Mucosa of rectum (tissue), 2 donors: Measurements from ENCODE around the gene ZNRF2.

ENCODE experiments used
- H3K27ac ChIP-seq, 2 donors: one replicate each; pipeline ENCODE4 v1.7.0; 2013; ENCODE audit warnings: inconsistent platforms in 2 of 2, low read depth in 2 of 2, low read length in 2 of 2
- H3K27me3 ChIP-seq, 2 donors: one replicate each; pipeline ENCODE4 v1.7.0; 2013; ENCODE audit warnings: low read length in 2 of 2; ENCODE audit not compliant: control insufficient read depth in 2 of 2, insufficient read depth in 2 of 2
- H3K36me3 ChIP-seq, 2 donors: one replicate each; pipeline ENCODE4 v1.7.0; 2013; ENCODE audit warnings: low read length in 2 of 2; ENCODE audit not compliant: control insufficient read depth in 2 of 2, insufficient read depth in 2 of 2
- H3K4me1 ChIP-seq, 2 donors: one replicate each; pipeline ENCODE4 v1.7.0; 2013; ENCODE audit warnings: low read length in 2 of 2, mild to moderate bottlenecking in 1 of 2; ENCODE audit not compliant: control insufficient read depth in 2 of 2, insufficient read depth in 2 of 2
- H3K4me3 ChIP-seq, 2 donors: one replicate each; pipeline ENCODE4 v1.7.0; 2013; ENCODE audit warnings: low read length in 2 of 2
- H3K9ac ChIP-seq, 2 donors: one replicate each; pipeline ENCODE4 v1.7.0; 2013; ENCODE audit warnings: low read length in 2 of 2, low read depth in 1 of 2, mild to moderate bottlenecking in 1 of 2
- H3K9me3 ChIP-seq, 2 donors: one replicate each; pipeline ENCODE4 v1.7.0; 2013; ENCODE audit warnings: low read length in 2 of 2; ENCODE audit not compliant: control insufficient read depth in 2 of 2
- donor health status: healthy.
- donor health status: Normal muscosa, but diverticular disease.

ZNRF2 gene

DNA sequence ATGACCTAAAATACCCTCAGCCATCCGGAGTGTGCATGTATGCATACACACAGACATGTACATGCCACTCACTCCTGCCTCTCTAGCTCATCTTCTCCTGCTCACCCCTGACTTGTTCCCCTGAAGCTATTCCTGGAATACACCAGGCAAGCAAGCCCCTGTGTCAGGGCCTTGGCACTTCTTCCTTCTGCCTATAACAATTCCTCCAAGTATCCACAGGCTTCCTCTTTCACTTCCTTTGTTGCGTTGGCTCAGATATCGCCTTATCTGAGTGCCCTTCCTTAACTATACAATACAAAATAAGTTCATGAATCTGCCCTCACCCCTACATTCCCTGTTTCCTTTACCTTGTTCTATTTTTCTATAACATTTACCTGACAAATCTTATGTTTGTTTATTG lies 105.4 kb downstream of the ZNRF2 start:
- no peaks in the 10 kb centered on the region for H3K4me1 ChIP-seq
- no peak overlapping the region for H3K9ac ChIP-seq
- no peaks in the 10 kb centered on the region for H3K27me3 ChIP-seq
- H3K27ac ChIP-seq, result no peak overlapping the region
- H3K36me3 ChIP-seq, result no peaks in the 10 kb centered on the region
- H3K9me3 ChIP-seq, result no peaks in the 10 kb centered on the region
- no peak overlapping the region for H3K4me3 ChIP-seq

DNA sequence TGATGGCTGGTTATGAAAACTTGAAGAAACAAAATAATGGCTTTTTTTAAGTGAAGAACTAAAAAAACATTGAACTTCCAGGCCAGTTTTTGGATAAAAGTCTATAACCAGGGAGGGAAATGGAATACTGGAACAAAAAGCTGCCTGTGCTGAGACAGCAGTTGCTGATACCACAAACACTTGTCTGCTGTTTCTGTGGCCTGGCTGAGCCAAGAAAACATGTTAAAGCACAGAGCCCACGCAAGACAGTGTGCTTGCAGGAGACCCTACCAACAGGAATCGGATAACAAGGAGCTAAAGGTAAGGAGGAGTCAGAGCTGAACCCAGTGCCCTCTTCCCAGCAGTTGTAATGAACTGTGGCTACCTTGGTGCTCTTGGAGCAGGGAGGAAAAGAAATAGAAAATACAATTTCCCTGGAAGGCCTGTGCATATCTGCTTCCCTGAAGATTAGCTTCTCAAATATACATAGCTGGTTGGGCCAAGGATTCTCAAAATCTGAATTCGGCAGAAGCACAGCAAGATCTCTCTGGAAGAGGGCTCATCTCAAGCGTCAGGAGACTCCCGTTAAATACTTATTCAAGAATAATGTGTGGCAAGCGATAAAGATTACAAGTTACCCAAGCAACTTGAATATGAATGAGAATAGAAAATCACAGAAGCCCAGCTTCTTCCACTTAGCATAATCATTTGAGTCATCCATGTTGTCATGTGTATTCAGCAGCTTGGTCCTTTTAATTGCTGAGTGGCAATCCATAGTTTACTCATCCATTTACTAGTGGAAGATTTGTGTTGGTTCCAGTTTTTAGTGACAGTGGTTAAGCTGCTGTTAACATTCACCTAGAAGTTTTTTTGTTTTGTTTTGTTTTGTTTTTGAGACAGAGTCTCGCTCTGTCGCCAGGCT lies 106.6 kb downstream of the ZNRF2 start:
- Histone ChIP-seq H3K4me3 (no peak overlapping the region), H3K4me1 (no peaks in the 10 kb centered on the region), H3K27me3 (no peaks in the 10 kb centered on the region), H3K9me3 (no peaks in the 10 kb centered on the region), H3K27ac (no peak overlapping the region), H3K9ac (no peak overlapping the region), H3K36me3 (no peaks in the 10 kb centered on the region)

DNA sequence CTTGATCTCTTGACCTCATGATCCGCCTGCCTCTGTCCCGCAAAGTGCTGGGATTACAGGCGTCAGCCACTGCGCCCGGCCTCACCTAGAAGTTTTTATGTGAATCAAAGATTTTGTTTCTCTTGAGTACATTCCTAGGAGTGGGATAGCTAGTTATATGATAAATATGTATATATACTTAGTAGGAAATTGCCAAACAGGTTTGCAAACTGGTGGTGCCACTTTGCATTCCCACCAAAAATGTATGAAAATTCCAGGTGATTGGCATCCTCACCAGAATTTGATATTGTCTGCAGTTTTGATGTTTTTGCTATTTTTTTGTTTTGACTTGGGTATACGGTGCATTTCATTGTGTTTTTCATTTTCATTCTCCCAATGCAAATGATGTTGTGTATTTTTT lies 107.4 kb downstream of the ZNRF2 start:
- no peaks in the 10 kb centered on the region for H3K4me1 ChIP-seq
- no peaks in the 10 kb centered on the region for H3K9me3 ChIP-seq
- H3K27ac ChIP-seq, result no peak overlapping the region
- no peaks in the 10 kb centered on the region for H3K36me3 ChIP-seq
- H3K27me3 ChIP-seq, result no peaks in the 10 kb centered on the region
- no peak overlapping the region for H3K9ac ChIP-seq
- no peak overlapping the region for H3K4me3 ChIP-seq

DNA sequence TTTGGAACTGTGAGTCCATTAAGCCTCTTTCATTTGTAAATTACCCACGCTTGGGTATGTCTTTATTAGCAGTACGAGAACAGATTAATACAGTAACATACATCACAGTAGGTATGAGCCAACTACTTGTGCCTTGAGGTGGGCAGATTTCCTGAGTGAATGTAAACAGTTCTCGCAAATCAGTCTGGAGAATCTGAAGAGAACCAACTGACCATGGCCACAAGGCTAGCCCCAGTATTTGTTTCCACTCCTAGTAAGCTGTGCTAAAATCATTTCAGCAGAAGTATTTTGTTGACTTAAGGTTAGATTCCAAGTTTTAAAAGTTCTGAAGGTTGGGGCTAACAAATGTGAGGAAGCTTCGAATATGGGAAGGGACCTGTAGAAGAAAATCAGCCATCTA lies 111.3 kb downstream of the ZNRF2 start:
- no peaks in the 10 kb centered on the region for H3K27me3 ChIP-seq
- H3K9me3 ChIP-seq, result no peaks in the 10 kb centered on the region
- no peaks in the 10 kb centered on the region for H3K4me1 ChIP-seq
- H3K27ac ChIP-seq, result no peak overlapping the region
- no peak overlapping the region for H3K9ac ChIP-seq
- no peak overlapping the region for H3K4me3 ChIP-seq
- no peaks in the 10 kb centered on the region for H3K36me3 ChIP-seq

DNA sequence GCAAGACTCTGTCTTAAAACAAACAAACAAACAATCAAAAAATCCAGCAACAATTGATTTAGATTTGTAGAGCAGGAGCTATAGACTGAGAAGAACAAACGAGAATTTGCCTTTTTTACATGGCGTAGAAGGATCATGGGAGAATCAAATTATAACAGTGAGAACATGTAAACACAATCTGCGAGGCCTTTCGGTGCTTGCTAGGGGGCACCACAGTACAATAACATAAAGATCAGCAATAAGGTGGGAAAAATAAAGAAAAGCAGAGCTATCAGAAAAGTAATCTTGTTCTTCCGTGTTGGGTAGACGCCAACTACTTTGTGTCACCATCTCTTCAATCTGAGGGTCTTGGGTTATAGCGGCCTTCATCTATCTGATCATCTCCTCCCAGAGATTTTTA lies 112.0 kb downstream of the ZNRF2 start:
- H3K4me3 ChIP-seq, result no peak overlapping the region
- no peak overlapping the region for H3K27ac ChIP-seq
- no peaks in the 10 kb centered on the region for H3K27me3 ChIP-seq
- no peak overlapping the region for H3K9ac ChIP-seq
- H3K36me3 ChIP-seq, result no peaks in the 10 kb centered on the region
- H3K9me3 ChIP-seq, result no peaks in the 10 kb centered on the region
- H3K4me1 ChIP-seq, result no peaks in the 10 kb centered on the region

DNA sequence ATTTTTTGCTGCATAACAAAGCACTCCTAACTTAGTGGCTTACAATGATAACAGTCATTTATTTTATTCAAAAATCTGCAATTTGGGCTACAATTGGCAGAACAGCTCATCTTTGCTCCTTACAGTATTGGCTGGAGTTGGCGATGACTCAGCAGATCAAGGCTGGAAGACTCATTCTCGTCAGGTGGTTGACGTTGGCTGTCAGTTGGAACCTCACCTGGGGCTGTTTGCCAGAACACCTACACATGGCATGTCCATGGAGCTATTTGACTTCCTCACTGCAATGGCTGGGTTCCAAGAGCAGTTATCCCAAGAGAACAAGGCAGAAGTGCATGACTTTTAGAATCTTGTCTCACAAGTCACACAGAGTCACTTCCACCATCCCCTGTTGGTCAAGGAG lies 119.1 kb downstream of the ZNRF2 start:
- Histone ChIP-seq H3K4me1 (no peaks in the 10 kb centered on the region), H3K9ac (no peak overlapping the region), H3K4me3 (no peak overlapping the region), H3K36me3 (peaks cover 3 to 8% of the 10 kb centered on the region in 2 donors), H3K27me3 (no peaks in the 10 kb centered on the region), H3K9me3 (no peaks in the 10 kb centered on the region), H3K27ac (no peak overlapping the region)

DNA sequence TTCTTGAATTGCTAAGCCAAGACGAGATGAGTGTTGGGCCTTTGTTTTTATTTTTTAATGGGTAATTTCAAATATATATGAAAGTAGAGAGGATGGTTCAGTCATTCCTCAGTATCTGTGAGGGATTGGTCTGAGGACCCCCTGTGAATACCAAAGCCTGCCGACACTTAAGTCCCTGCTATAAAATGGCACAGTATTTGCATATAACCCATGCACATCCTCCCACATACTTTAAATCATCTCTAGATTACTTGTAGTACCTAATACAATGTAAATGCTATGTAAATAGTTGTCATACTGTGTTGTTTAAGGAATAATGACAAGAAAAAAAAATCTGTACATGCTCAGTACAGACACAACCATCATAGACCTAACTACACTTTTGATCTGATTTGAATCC lies 120.8 kb downstream of the ZNRF2 start:
- no peak overlapping the region for H3K9ac ChIP-seq
- no peaks in the 10 kb centered on the region for H3K9me3 ChIP-seq
- no peak overlapping the region for H3K4me3 ChIP-seq
- peaks cover 3 to 8% of the 10 kb centered on the region in 2 donors for H3K36me3 ChIP-seq
- H3K27me3 ChIP-seq, result no peaks in the 10 kb centered on the region
- no peak overlapping the region for H3K27ac ChIP-seq
- H3K4me1 ChIP-seq, result no peaks in the 10 kb centered on the region

DNA sequence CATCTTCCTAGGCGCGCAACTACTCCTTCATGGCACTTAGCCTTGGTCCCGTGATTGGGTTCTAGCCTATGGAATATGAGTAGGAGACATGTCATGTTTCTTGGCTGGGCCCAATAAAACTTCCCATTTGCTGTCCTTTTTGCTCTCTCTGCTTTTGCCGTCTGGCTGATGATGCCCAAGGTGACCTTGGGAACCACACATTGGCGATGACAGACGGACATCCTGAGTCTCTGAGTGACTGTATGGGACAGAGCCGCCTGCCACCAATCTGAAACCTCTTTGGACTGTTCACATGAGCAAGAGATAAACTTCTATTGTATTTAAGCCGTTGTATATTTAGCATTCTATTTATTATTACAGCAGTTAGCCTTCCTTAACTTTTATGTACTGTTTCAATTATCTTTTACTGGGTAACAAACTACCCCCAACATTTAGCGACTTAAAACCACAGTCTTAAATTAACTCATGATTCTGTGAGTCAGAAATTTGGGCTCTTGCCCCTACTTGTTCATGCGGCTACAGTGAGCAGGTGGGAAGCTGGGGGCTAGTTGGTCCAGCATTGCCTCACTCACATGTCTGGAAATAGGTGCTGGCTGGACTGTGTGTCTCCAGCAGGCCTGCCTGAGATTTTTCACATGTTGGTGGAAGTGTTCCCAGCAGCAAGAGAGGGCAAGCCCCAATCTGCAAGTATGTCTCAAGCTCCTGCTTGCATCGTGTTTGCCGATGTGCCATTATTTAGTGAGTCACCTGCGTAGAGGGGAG lies 122.4 kb downstream of the ZNRF2 start:
- peaks cover 0 to 2% of the 10 kb centered on the region in 2 donors for H3K4me1 ChIP-seq
- H3K27me3 ChIP-seq, result no peaks in the 10 kb centered on the region
- no peak overlapping the region for H3K27ac ChIP-seq
- H3K9ac ChIP-seq, result no peak overlapping the region
- H3K9me3 ChIP-seq, result no peaks in the 10 kb centered on the region
- peaks cover 3 to 8% of the 10 kb centered on the region in 2 donors for H3K36me3 ChIP-seq
- H3K4me3 ChIP-seq, result no peak overlapping the region

DNA sequence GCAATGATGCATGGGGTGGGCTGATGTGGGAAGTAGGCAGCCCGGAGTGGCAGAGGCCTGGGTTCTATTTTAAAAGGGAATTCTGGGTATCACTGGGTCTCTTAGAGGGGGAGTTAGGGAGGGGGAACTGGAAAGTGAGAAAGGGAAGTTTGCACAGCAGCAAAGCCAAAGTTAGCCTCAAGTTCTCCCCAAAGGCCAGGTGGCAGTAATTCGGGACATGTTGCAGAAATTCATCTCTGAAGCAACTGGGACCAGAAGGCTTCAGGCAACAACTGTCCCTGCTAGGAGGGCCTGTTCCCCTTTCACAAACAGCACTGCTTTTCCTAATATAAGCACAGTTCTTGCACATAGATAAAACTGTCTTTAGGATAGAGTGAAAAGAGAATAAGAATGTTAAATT lies 126.8 kb downstream of the ZNRF2 start:
- Histone ChIP-seq H3K4me3 (no peak overlapping the region), H3K27ac (no peak overlapping the region), H3K4me1 (peaks cover 0 to 4% of the 10 kb centered on the region in 2 donors), H3K36me3 (peaks cover 0 to 2% of the 10 kb centered on the region in 2 donors), H3K27me3 (no peaks in the 10 kb centered on the region), H3K9me3 (no peaks in the 10 kb centered on the region), H3K9ac (no peak overlapping the region)

DNA sequence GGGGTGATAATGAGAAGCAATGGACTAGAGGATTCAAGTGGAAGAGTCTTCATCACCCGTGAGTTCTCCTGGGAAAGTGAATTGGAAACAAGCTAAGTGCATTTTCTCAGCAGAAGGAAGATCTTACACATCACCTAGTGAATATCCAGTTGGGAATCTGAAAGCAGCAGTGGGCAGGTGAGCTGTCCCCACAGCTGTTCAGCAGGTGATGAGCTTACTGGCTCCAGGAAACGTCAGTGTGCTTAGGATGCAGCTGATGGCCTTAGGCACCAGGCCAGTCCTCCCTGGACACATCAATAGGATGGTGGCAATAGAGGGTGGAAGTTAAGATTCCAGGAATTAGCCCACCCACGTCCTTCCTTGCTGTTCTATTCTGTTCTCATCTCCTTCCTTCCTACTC lies 127.5 kb downstream of the ZNRF2 start:
- H3K4me1 ChIP-seq, result peaks cover 0 to 4% of the 10 kb centered on the region in 2 donors
- no peak overlapping the region for H3K27ac ChIP-seq
- peaks cover 0 to 2% of the 10 kb centered on the region in 2 donors for H3K36me3 ChIP-seq
- H3K9me3 ChIP-seq, result no peaks in the 10 kb centered on the region
- H3K27me3 ChIP-seq, result no peaks in the 10 kb centered on the region
- no peak overlapping the region for H3K4me3 ChIP-seq
- no peak overlapping the region for H3K9ac ChIP-seq
